ENCODE measurements around the gene RNF11.
"Not testable (repeated sequence)": the region's sequence is repeated elsewhere in the genome, so short reads cannot be mapped to it uniquely, and the experiment has no call there.

Gene RNF11

GRCh38 chr1:51247499-51247898, 11.4 kb downstream of the RNF11 start:
- TF ChIP-seq GABPA (IDR thresholded peaks at IDR 0.05; ENCODE audit: low read depth) (no peak), SPI1 (IDR thresholded peaks at IDR 0.05; ENCODE audit: borderline replicate concordance, low read depth) (no peak)
- H3K4me3 ChIP-seq (replicated peaks; ENCODE audit: insufficient read depth, low read length): no peak overlapping the region
- no peak for DNase-seq (ENCODE audit: low read depth in 1 of 2, low spot score in 1 of 2)
- no peaks in the 10 kb centered on the region for H3K27me3 ChIP-seq (ENCODE audit: insufficient read depth, poor library complexity, severe bottlenecking)
- H3K27ac ChIP-seq (replicated peaks): no peak overlapping the region

GRCh38 chr1:51249445-51249844, 13.4 kb downstream of the RNF11 start:
- TF ChIP-seq REST (IDR thresholded peaks at IDR 0.05; ENCODE audit: insufficient replicate concordance, low read depth): no peak
- TF ChIP-seq GABPA (IDR thresholded peaks at IDR 0.05; ENCODE audit: low read depth): no peak
- TF ChIP-seq SPI1 (IDR thresholded peaks at IDR 0.05; ENCODE audit: borderline replicate concordance, low read depth): no peak
- TF ChIP-seq, protein P1, sequence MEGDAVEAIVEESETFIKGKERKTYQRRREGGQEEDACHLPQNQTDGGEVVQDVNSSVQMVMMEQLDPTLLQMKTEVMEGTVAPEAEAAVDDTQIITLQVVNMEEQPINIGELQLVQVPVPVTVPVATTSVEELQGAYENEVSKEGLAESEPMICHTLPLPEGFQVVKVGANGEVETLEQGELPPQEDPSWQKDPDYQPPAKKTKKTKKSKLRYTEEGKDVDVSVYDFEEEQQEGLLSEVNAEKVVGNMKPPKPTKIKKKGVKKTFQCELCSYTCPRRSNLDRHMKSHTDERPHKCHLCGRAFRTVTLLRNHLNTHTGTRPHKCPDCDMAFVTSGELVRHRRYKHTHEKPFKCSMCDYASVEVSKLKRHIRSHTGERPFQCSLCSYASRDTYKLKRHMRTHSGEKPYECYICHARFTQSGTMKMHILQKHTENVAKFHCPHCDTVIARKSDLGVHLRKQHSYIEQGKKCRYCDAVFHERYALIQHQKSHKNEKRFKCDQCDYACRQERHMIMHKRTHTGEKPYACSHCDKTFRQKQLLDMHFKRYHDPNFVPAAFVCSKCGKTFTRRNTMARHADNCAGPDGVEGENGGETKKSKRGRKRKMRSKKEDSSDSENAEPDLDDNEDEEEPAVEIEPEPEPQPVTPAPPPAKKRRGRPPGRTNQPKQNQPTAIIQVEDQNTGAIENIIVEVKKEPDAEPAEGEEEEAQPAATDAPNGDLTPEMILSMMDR (IDR thresholded peaks at IDR 0.05; ENCODE audit: insufficient read depth, low read length): no peak
- no peak for TF ChIP-seq POLR2AphosphoS5 (IDR thresholded peaks at IDR 0.05; ENCODE audit: low read depth)
- Histone ChIP-seq H3K4me3 (replicated peaks; ENCODE audit: insufficient read depth, low read length) (no peak overlapping the region), H3K27ac (replicated peaks) (no peak overlapping the region), H3K27me3 (ENCODE audit: insufficient read depth, poor library complexity, severe bottlenecking) (no peaks in the 10 kb centered on the region)
- no peak for DNase-seq (ENCODE audit: low read depth in 1 of 2, low spot score in 1 of 2)

DNA sequence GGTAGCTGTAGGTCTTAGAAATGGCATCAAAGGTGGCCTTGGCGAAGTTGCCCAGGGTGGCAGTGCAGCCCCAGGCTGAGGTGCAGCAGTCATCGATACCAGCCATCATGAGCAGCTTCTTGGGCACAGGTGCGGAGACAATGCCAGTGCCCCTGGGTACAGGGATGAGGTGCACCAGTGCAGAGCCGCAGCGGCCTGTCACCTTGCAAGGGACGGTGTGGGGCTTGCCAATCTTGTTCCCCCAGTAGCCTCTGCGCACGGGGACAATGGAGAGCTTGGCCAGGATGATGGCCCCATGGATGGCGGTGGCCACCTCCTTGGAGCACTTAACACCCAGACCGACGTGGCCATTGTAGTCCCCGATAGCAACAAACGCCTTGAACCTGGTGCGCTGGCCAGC, 14.7 kb downstream of the RNF11 start:
- DNase-seq (ENCODE audit: low read depth in 1 of 2, low spot score in 1 of 2); H3K27ac ChIP-seq (replicated peaks); H3K27me3 ChIP-seq (ENCODE audit: insufficient read depth, poor library complexity, severe bottlenecking); H3K4me3 ChIP-seq (replicated peaks; ENCODE audit: insufficient read depth, low read length): not testable (repeated sequence)

- not testable (repeated sequence) for H3K27ac ChIP-seq (replicated peaks); H3K4me3 ChIP-seq (replicated peaks; ENCODE audit: insufficient read depth, low read length); DNase-seq (ENCODE audit: low read depth in 1 of 2, low spot score in 1 of 2); H3K27me3 ChIP-seq (ENCODE audit: insufficient read depth, poor library complexity, severe bottlenecking)
Observed at GRCh38 chr1:51251165-51251564, 15.1 kb downstream of the RNF11 start.

- Histone ChIP-seq H3K27ac (replicated peaks) (no peak overlapping the region), H3K4me3 (replicated peaks; ENCODE audit: insufficient read depth, low read length) (no peak overlapping the region), H3K27me3 (ENCODE audit: insufficient read depth, poor library complexity, severe bottlenecking) (no peaks in the 10 kb centered on the region)
- DNase-seq (ENCODE audit: low read depth in 1 of 2, low spot score in 1 of 2): no peak
- TF ChIP-seq, protein P1 (IDR thresholded peaks at IDR 0.05; ENCODE audit: insufficient read depth, low read length): no peak
- TF ChIP-seq GABPA (IDR thresholded peaks at IDR 0.05; ENCODE audit: low read depth) (no peak), REST (IDR thresholded peaks at IDR 0.05; ENCODE audit: insufficient replicate concordance, low read depth) (no peak), SPI1 (IDR thresholded peaks at IDR 0.05; ENCODE audit: borderline replicate concordance, low read depth) (no peak), POLR2AphosphoS5 (IDR thresholded peaks at IDR 0.05; ENCODE audit: low read depth) (no peak)
Observed at GRCh38 chr1:51252366-51252765, 16.3 kb downstream of the RNF11 start.

All from HL-60 (cell line).